Activated CD8-positive, alpha-beta T cell treated with anti-CD3 and anti-CD28 coated beads for 36 hours (primary cell): Measurements from ENCODE around the gene AATF. TPM values are rescaled to one million over a fixed set of nuclear protein-coding genes. Genes with fewer than 3 reads are reported as not detected.

Experiments used
- ATAC-seq: fragments of 200-7000 bp; cut with Tn5 transposase; one replicate; pipeline ENCODE4 v1.10.0; 2021; ENCODE audit warnings: mild to moderate bottlenecking, moderate library complexity
- CTCF ChIA-PET: fragments of 350-600 bp; sonication (Branson Sonifier 250); formaldehyde crosslinking; loops from one replicate; lab custom pipeline; 2021; ENCODE audit warnings: antibody characterized with exemption; lab: Charles Lee
- POLR2A ChIA-PET: fragments of 350-600 bp; sonication (Branson Sonifier 250); formaldehyde crosslinking; loops from one replicate; lab custom pipeline; 2021; ENCODE audit warnings: antibody characterized with exemption; lab: Charles Lee
- DNase-seq: peaks from one replicate; pipeline ENCODE4 v3.0.0-alpha.2; 2020
- H3K27ac Mint-ChIP-seq: one replicate; pipeline ENCODE4 v1.8.0; 2021; ENCODE audit warnings: mild to moderate bottlenecking, mixed read lengths
- H3K27me3 Mint-ChIP-seq: one replicate; pipeline ENCODE4 v1.8.0; 2021; ENCODE audit warnings: mixed read lengths
- H3K36me3 Mint-ChIP-seq: one replicate; pipeline ENCODE4 v1.8.0; 2021; ENCODE audit warnings: low read depth, mixed read lengths
- H3K4me1 Mint-ChIP-seq: one replicate; pipeline ENCODE4 v1.8.0; 2021; ENCODE audit warnings: low read depth, mixed read lengths
- H3K4me3 Mint-ChIP-seq: one replicate; pipeline ENCODE4 v1.8.0; 2021; ENCODE audit warnings: mild to moderate bottlenecking, moderate library complexity, mixed read lengths
- H3K9me3 Mint-ChIP-seq: one replicate; pipeline ENCODE4 v1.8.0; 2021; ENCODE audit warnings: mixed read lengths
- intact Hi-C: fragments of 100-400 bp; cut with micrococcal nuclease; formaldehyde crosslinking; loops from one replicate; pipeline ENCODE4 v1.10.0; 2022
- total RNA-seq, 2 experiments: library from RNA; stranded (reverse); gene quantifications; one replicate each; pipeline ENCODE4 v1.2.3, GENCODE V29; 2021
- TF ChIP-seq, protein P1 (sequence below): fragments of 200-600 bp; IDR thresholded peaks from one replicate; pipeline ENCODE4 v1.8.0; 2022; ENCODE audit warnings: antibody characterized with exemption, mild to moderate bottlenecking

Gene AATF
- total RNA-seq, 2 experiments from 2014 or later, result 81.8 to 90.3 TPM

DNA sequence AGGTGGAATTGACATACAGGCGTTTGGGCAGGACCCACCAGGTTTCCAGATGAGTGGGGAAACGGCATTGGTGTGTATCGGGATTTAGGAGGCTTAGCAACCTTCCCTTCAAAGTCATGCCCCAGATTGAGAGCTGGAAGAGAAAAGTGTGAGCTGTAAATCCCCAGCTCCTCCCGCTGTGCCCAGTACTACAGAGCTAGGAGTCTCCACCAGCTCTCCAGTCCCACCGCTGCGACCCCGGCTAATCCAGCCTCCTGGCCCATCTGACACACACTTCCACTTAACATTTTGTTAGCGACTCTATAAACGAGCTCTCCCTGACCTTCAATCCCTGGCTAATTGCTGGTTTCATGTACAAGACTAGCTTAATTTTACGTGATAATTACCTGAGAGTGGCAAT is 41.3 kb upstream of the AATF start:
- ChIA-PET POLR2A (interaction anchor here (0.8 kb wide), 1 partner anchor 14 kb away, joined by 3 read pairs; no protein-coding TSS in a partner anchor), CTCF (no interaction called here)
- H3K27ac Mint-ChIP-seq, result no peak overlapping the region
- peaks cover 28% of the 10 kb centered on the region for H3K27me3 Mint-ChIP-seq
- no peak overlapping the region for H3K4me3 Mint-ChIP-seq
- TF ChIP-seq, protein P1, sequence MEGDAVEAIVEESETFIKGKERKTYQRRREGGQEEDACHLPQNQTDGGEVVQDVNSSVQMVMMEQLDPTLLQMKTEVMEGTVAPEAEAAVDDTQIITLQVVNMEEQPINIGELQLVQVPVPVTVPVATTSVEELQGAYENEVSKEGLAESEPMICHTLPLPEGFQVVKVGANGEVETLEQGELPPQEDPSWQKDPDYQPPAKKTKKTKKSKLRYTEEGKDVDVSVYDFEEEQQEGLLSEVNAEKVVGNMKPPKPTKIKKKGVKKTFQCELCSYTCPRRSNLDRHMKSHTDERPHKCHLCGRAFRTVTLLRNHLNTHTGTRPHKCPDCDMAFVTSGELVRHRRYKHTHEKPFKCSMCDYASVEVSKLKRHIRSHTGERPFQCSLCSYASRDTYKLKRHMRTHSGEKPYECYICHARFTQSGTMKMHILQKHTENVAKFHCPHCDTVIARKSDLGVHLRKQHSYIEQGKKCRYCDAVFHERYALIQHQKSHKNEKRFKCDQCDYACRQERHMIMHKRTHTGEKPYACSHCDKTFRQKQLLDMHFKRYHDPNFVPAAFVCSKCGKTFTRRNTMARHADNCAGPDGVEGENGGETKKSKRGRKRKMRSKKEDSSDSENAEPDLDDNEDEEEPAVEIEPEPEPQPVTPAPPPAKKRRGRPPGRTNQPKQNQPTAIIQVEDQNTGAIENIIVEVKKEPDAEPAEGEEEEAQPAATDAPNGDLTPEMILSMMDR, result no peak
- DNase-seq, result no peak
- ATAC-seq, result no peak
- H3K4me1 Mint-ChIP-seq, result no peaks in the 10 kb centered on the region
- no peaks in the 10 kb centered on the region for H3K9me3 Mint-ChIP-seq
- intact Hi-C loops, result no loop called here
- H3K36me3 Mint-ChIP-seq, result no peaks in the 10 kb centered on the region

DNA sequence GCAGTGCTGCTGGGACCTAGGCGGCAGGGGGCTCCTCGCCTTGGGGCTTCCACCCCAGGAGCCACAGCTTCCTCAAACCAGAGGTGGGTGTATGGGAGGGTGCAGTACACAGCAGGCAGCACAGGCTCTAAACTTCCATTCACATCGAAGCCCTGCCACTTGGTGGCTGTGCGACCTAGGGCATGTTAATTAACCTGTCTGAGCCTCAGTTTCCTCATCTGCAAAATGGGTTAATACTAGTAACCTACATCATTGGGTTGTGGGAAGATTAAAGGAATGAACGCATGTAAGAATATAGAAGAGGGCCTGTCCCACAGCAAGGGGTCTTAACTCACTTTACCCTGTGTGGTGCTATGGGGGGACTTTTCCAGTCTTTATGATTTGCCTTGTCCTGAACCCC is 38.2 kb upstream of the AATF start:
- CTCF ChIA-PET, result no interaction called here
- Mint-ChIP-seq H3K27me3 (peaks cover 31% of the 10 kb centered on the region), H3K4me1 (no peaks in the 10 kb centered on the region)

DNA sequence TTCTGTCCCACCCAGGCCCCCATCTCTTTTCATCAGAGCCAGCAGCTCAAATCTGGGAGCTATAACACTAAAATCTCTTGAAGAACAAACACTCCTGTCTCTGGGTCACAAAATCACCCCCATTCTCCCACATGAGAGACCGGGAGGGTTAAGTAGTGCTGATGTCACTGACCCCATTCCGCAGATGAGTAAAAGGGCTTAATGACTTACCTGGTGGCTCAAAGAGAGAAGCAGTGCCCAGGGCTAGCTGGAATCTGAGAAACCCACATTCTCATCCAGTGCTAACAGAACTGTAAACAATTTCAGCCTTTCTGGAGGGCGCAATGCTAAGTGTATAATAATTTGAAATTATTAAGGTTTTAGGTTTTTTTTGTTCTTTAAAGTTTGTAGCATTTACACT is 37.8 kb upstream of the AATF start:
- Mint-ChIP-seq H3K4me1 (no peaks in the 10 kb centered on the region), H3K27ac (no peak overlapping the region), H3K36me3 (no peaks in the 10 kb centered on the region), H3K9me3 (no peaks in the 10 kb centered on the region), H3K4me3 (no peak overlapping the region), H3K27me3 (peaks cover 31% of the 10 kb centered on the region)
- intact Hi-C loops, result no loop called here
- POLR2A ChIA-PET, result interaction anchor here (0.6 kb wide), 1 partner anchor 104 kb away, joined by 3 read pairs; no protein-coding TSS in a partner anchor
- TF ChIP-seq, protein P1, result no peak
- CTCF ChIA-PET, result no interaction called here
- ATAC-seq (no peak), DNase-seq (no peak)

More for the DNA sequence above, 38.2 kb upstream of the AATF start:
- no peak for DNase-seq
- Mint-ChIP-seq H3K36me3 (no peaks in the 10 kb centered on the region), H3K9me3 (no peaks in the 10 kb centered on the region), H3K27ac (no peak overlapping the region), H3K4me3 (no peak overlapping the region)
- POLR2A ChIA-PET, result no interaction called here
- TF ChIP-seq, protein P1, result no peak
- intact Hi-C loops, result no loop called here
- no peak for ATAC-seq

DNA sequence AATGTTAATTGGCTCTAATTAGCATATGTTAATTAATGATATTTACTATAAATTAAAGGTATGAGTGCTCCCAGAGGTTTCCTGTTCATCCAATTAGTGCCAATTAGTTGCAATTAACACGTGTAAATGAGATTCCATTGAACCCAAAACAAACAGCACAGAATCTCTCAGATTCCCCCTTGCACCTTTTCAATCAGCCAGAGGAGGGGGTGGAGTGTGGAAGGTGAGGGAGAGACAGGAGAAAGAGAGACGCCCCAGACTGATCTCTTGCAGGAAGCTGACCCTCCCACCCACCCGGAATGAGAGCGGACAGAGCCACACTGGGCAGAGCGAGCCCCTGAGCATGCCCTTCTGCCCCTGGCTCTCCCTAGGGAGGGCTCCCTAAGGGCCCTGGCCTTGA is 35.6 kb upstream of the AATF start:
- TF ChIP-seq, protein P1, result no peak
- H3K27me3 Mint-ChIP-seq, result peaks cover 26% of the 10 kb centered on the region
- H3K36me3 Mint-ChIP-seq, result no peaks in the 10 kb centered on the region
- H3K27ac Mint-ChIP-seq, result no peak overlapping the region
- ChIA-PET POLR2A (no interaction called here), CTCF (interaction anchor here (1.5 kb wide), 1 partner anchor 10 kb away, joined by 3 read pairs; no protein-coding TSS in a partner anchor)
- DNase-seq, result no peak
- H3K4me1 Mint-ChIP-seq, result peaks cover 2% of the 10 kb centered on the region
- no peak for ATAC-seq
- no peaks in the 10 kb centered on the region for H3K9me3 Mint-ChIP-seq
- intact Hi-C loops, result no loop called here
- no peak overlapping the region for H3K4me3 Mint-ChIP-seq

DNA sequence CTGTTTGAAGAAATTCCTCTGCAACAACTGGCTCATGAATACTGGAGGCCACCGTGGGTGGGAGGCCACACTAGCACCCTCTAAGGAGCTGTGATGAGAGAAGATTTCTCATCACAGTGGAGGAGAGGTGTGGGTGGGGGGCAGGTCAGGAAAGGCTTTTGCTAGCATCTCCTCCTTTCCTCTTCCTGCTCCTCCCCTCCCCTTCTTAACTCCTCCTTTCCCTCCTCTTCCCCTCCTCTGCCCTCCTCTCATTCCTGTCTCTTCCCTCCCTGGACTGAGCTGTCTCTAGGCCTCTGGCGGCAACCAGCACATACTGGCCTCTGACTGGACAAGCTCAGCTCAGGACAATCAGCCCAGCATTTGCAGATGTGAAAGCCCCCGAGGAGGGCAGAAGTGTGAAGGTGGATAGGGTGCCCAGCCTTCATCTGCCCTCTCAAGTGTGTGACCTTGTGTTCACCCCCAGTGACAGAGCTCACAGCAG is 30.5 kb upstream of the AATF start:
- peaks cover 21% of the 10 kb centered on the region for H3K4me1 Mint-ChIP-seq
- POLR2A ChIA-PET, result no interaction called here

More for the DNA sequence above, 30.5 kb upstream of the AATF start:
- no peaks in the 10 kb centered on the region for H3K36me3 Mint-ChIP-seq
- TF ChIP-seq, protein P1, result no peak
- H3K4me3 Mint-ChIP-seq, result no peak overlapping the region
- peaks cover 25% of the 10 kb centered on the region for H3K27me3 Mint-ChIP-seq
- ATAC-seq, result no peak
- peak; percentile 11 for DNase-seq
- intact Hi-C loops, result no loop called here
- no peaks in the 10 kb centered on the region for H3K9me3 Mint-ChIP-seq
- CTCF ChIA-PET, result no interaction called here
- no peak overlapping the region for H3K27ac Mint-ChIP-seq
